Testis (tissue), 3 donors: ENCODE results near the gene CD83. TPM values are rescaled to one million over a fixed set of nuclear protein-coding genes. Genes with fewer than 3 reads are reported as not detected.

Experiments
- polyA plus RNA-seq: library from polyadenylated mRNA; stranded (reverse); fragments of 350-450 nt; fragmentation: Illumina TruSeq; extraction: RNeasy Lipid Tissue Mini Kit (QIAGEN cat#74804); gene quantifications from one replicate; pipeline ENCODE4 v1.2.3, GENCODE V29; 2014; ENCODE audit warnings: low read depth, low replicate concordance; ENCODE audit not compliant: insufficient read depth
- small RNA-seq, 2 donors: library from RNA; depleted of rRNA; stranded (forward); fragments of <200 nt; gene quantifications; one replicate each; pipeline ENCODE3, GENCODE V24; 2016
- total RNA-seq, 2 donors: library from RNA; depleted of rRNA; stranded (reverse); fragments of >200 nt; gene quantifications; one replicate each; pipeline ENCODE4 v1.2.3, GENCODE V29; 2016

Gene CD83
- total and polyA plus RNA-seq, 3 donors from 2014 or later, result 5.6 to 12.2 (median 6.2) TPM

Small RNA genes within 50 kb of the gene (small RNA-seq; reads per million reads assigned to genes)
- 0 reads per million in 2 donors for gene RNU7-133P

Other genes with a start within 250 kb of the CD83 start
- gene RNF182, start 192.8 kb upstream of the CD83 start, total RNA-seq, result 1 to 10 TPM; 5.8 to 7.2 TPM
- gene RNF182, start 192.8 kb upstream of the CD83 start, polyA plus RNA-seq, result 6.8 TPM